Measurements from ENCODE around the gene CTNND1.

DNA sequence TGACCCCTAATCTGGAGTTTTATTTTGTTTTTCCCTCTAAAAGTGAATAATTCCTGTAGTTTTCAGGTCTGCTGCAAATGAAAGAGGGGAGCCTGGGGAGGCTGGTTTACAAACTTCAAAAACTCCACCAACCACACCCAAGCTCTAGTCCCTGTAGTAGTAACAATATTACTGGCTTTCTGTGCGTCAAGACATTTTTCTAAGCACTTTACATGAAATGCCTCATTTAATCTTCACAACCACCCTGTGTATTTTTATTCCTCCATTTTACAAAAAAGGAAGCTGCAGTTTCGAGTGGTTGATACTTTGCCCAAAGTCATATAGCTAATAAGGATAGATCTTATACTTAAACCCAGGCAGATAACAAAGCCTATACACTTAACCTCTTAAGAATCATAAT lies 23.5 kb downstream of the CTNND1 start:
- no peak for TF ChIP-seq TCF12 (IDR thresholded peaks at IDR 0.05; ENCODE audit: low read depth, low read length)
- TF ChIP-seq, protein P1, sequence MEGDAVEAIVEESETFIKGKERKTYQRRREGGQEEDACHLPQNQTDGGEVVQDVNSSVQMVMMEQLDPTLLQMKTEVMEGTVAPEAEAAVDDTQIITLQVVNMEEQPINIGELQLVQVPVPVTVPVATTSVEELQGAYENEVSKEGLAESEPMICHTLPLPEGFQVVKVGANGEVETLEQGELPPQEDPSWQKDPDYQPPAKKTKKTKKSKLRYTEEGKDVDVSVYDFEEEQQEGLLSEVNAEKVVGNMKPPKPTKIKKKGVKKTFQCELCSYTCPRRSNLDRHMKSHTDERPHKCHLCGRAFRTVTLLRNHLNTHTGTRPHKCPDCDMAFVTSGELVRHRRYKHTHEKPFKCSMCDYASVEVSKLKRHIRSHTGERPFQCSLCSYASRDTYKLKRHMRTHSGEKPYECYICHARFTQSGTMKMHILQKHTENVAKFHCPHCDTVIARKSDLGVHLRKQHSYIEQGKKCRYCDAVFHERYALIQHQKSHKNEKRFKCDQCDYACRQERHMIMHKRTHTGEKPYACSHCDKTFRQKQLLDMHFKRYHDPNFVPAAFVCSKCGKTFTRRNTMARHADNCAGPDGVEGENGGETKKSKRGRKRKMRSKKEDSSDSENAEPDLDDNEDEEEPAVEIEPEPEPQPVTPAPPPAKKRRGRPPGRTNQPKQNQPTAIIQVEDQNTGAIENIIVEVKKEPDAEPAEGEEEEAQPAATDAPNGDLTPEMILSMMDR (IDR thresholded peaks at IDR 0.05; ENCODE audit: control extremely low read depth in 1 of 3, insufficient read depth in 1 of 3, low read depth in 1 of 3, low read length in 3 of 3), result no peak
- no peak for TF ChIP-seq POLR2A (IDR thresholded peaks at IDR 0.05; ENCODE audit: control extremely low read depth in 1 of 2, low read depth in 2 of 2, low read length in 2 of 2)
- no peak for TF ChIP-seq TAF1 (IDR thresholded peaks at IDR 0.05; ENCODE audit: low read depth, low read length)
- TF ChIP-seq EZH2 (IDR thresholded peaks at IDR 0.05; ENCODE audit: low read depth, low read length, severe bottlenecking), result no peak
- TF ChIP-seq POLR2AphosphoS5 (IDR thresholded peaks at IDR 0.05; ENCODE audit: low read depth, low read length), result no peak
- TF ChIP-seq CHD2 (IDR thresholded peaks at IDR 0.05; ENCODE audit: low read length), result no peak
- TF ChIP-seq CREB1 (IDR thresholded peaks at IDR 0.05), result no peak
- TF ChIP-seq EP300 (IDR thresholded peaks at IDR 0.05; ENCODE audit: borderline replicate concordance in 1 of 2, low read depth in 2 of 2, low read length in 2 of 2), result no peak
- TF ChIP-seq TEAD4 (IDR thresholded peaks at IDR 0.05; ENCODE audit: low read depth, low read length), result no peak
